ENCODE measurements around the gene DOK6. TPM values are rescaled to one million over a fixed set of nuclear protein-coding genes. Genes with fewer than 3 reads are reported as not detected.

Gene DOK6
- polyA plus RNA-seq, 12 donors = 2.7 to 5.2 (median 3.7) TPM; not detected in 1

- DNase-seq = no peak
These were observed 337.2 kb downstream of the DOK6 start for GRCh38 chr18:69737851-69738250.

GRCh38 chr18:69747388-69747787 lies 346.7 kb downstream of the DOK6 start:
- no peak for DNase-seq

DNA sequence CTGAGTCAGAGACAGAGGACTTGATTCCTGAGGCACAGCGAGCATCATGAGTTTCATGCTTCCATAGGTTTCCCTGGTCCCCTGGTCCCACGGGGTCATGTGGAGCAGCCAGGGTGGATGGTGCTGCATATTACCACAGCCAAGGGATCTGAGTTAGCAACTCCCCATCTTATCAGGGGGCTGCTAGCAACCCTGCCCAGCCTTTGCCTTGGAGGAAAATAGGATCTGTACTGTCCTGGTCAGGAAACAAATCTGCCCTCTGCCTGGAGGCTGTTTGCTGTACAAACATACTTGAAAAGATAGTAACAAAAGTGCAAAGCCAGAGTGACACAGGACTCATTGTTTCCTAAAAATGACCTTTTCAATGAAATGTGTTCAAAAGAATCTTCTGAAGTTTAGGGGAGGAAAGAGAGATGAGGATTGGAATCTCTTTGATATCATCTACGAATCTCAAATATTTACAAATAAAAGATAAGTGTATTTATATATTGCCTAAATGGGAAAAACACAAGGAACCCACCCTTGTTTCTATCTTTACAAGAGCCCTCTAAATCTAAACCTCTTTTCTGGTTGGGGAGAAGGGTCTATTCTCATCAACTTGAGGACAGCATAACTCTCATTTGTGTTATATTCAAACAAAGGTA lies 352.2 kb downstream of the DOK6 start:
- no peak for DNase-seq

GRCh38 chr18:69754108-69754507 lies 353.4 kb downstream of the DOK6 start:
- DNase-seq = no peak

GRCh38 chr18:69755041-69755440 lies 354.4 kb downstream of the DOK6 start:
- no peak for DNase-seq

GRCh38 chr18:69755856-69756496 lies 355.3 kb downstream of the DOK6 start:
- DNase-seq = no peak

- no peak for DNase-seq
These were observed 357.0 kb downstream of the DOK6 start for GRCh38 chr18:69757733-69758132.

- DNase-seq = no peak
These were observed 357.8 kb downstream of the DOK6 start for GRCh38 chr18:69758458-69758857.

GRCh38 chr18:69759046-69759445 lies 358.4 kb downstream of the DOK6 start:
- no peak for DNase-seq

GRCh38 chr18:69763002-69763401 lies 362.3 kb downstream of the DOK6 start:
- no peak for DNase-seq

DNA sequence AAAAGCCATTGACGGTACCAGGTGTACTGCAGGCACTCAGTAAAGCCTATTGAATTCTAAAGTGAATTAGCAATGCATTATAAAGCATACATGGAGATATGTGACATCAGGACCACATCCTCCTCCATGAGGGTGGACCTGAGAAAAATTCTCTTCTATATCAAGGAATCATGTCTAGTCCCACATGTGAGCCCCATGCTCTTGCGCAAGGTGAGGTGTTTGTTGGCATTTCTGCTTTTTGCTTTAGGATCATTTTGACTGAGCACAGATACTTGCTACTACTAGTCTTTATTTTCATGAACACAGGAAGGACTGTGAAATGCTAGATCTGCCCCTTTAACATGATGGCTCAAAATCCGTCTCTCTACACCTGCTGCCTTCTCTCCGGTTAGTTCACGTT lies 363.1 kb downstream of the DOK6 start:
- DNase-seq = no peak

DNA sequence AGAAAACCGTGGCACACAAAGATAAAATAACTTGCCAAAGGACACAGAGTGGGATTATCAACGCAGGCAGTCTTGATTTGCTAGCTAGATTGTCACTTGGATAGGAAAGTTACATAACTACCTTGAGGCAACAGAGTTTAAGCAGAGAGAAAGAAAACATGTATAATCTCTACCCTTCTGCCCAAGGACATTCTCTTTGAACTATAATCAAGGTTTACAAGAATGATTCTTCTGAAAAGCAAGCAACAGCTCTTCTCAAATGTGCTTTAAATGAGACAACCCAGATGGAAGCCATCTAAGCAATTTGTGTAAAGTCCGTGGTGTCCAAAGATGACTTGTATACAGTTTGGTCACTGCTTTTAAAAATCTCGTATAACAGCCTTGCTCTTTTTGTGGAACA lies 369.6 kb downstream of the DOK6 start:
- no peak for DNase-seq

DNA sequence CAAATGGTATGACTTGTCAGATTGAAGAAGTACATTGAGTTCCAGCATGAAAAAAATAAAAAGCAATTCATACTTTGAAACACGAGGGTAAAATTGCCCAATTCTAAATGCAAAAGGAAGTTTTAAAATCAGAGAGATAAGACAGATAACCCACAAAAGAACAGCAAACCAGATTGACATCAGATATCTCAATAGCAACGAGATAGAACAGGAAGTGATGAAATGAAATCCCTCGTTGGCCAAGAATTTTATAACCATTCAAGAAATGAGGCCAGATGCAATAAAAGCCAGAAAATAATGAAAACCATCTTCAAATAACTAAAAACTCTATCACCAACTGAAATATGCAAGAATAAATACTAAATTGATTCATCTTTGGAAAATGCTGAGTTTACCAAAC lies 374.1 kb downstream of the DOK6 start:
- DNase-seq = no peak

GRCh38 chr18:69777248-69777647 lies 376.6 kb downstream of the DOK6 start:
- DNase-seq = no peak

DNA sequence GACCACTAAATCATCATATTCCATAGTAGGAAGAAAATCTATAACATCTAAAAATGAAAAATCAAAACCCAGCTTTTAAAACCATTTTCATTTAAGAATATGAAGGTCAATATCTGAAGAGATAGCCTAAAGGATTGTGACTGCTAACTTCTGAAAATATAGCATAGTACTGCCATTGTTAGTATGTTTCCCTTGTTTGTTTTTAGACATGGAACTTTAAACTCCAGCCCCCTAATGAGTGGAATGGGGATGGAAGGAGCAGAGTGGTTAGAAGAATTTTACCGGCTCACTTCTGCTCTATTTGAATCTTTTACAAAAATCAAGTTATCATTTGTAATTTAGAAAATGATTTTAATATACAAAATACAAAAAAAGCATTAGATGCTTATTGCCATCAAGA lies 378.0 kb downstream of the DOK6 start:
- no peak for DNase-seq

GRCh38 chr18:69780851-69781250 lies 380.2 kb downstream of the DOK6 start:
- DNase-seq = no peak

DNA sequence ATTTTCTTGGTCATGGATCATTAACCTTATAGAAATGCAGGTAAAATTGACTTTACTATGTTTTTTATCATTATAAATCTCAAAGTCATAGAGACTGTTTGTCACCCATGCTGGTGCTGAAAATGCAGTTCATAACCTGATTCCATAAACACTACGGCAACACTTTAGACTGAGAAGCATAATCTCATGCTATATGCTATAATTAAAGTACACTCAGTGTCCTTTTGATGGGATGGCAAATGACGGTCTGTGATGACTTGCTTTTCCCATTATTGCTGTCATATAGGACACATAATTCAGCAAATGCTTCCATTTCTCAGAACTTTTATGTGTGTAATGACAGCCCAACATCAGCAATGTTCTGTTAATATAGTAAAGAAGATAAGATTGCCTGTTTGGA lies 384.1 kb downstream of the DOK6 start:
- no peak for DNase-seq

DNA sequence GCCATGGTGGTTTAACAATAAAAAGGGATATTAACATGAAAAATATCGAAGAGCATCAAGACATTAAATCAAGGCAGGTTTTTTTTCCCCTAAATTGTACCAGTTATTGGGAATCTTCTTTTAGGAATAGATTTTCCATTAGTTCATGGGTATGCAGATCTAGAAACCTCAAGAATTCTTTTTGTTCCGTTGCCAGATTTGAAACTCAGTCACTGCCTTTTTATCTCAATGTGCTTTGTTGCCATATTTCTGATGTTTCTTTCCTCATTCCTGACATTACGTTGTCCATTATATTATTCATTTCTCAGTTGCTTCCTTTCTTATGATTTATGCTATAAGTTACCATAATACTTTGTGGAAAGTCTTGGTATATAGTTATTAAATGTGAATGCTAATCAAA lies 384.8 kb downstream of the DOK6 start:
- no peak for DNase-seq

DNA sequence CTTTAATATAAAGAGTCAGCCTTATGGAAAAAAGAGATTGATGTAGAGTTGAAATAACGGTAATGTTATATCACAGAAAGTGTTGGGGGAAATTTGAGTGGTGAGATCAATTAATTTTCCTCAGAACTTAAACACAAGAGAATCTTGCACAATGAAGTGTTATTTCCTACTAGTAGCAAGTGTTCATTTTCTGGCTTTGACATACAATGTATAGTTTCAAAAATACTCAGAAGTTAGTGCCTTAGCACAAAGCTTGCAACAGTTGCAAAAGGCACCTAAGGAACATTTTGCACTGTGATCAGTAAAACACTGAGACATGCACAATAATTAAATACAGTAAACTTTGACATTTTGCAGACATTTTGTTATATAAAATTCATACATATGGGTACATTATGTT lies 385.7 kb downstream of the DOK6 start:
- DNase-seq = no peak

DNA sequence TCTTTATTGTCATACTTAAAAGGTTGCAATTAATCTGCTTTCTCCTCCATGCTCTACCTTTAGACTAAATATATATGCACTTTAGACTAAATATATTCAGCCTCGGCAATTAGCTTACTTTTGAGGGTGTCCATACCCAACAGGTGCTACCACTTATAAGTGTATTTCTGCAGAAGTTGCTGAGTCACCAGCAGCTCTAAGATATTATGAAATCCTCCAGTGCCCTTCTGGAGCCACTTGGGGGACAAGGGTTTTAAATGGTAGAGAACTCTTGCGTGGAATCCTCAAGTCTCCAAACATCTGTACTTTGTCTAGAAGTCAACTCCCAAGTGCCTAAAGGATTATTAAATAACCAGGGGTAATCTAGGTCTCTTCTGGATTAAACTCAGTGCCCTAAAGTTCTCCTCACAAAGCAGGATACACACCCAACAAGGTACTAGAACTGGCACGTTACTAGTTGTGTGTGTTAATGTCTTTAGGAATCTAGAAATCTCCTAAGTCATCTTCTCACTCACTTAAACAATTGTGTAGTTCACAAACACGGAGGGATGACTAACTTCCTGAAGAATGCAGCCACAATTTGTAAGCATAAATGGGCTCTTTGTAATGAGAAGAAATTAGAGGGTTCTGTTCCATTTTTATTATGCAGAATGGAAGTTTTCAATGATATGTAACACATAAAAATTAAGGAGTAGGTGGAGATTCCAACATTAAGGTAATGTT lies 387.3 kb downstream of the DOK6 start:
- no peak for DNase-seq

- DNase-seq = no peak
These were observed 389.1 kb downstream of the DOK6 start for GRCh38 chr18:69789794-69790193.

DNA sequence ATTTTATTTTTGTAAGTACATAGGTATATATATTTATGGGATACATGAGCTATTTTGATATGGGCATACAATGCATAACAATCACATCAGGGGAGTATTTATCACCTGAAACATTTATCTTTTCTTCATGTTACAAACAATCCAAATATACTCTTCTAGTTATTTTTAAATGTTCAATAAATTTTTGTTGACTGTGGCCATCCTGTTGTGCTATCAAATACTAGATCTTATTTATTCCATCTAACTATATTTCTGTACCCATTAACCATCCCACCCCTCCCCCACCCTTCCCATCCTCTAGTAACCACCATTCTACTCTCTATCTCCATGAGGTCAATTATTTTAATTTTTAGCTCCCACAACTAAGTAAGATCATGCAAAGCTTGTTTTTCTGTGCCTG lies 390.0 kb downstream of the DOK6 start:
- DNase-seq = no peak

- no peak for DNase-seq
These were observed 395.1 kb downstream of the DOK6 start for GRCh38 chr18:69795791-69796190.
